ENCODE measurements around the gene TMCC2. TPM values are rescaled to one million over a fixed set of nuclear protein-coding genes. Genes with fewer than 3 reads are reported as not detected.
"Not testable (repeated sequence)": the region's sequence is repeated elsewhere in the genome, so short reads cannot be mapped to it uniquely, and the experiment has no call there.

The TMCC2 gene
- total RNA-seq, 4 donors from 2014 or later, result 0.96 to 4.9 (median 2.2) TPM

GRCh38 chr1:205294175-205294917 is 66.6 kb downstream of the TMCC2 start:
- DNase-seq (ENCODE audit: low spot score), result no peak
- peak; percentile 80 for ATAC-seq (ENCODE audit: low FRiP score)
- TF ChIP-seq CTCF (IDR thresholded peaks at IDR 0.05), result no peak

- ATAC-seq (ENCODE audit: low FRiP score) (no peak), DNase-seq (ENCODE audit: low spot score) (no peak)
- TF ChIP-seq CTCF (IDR thresholded peaks at IDR 0.05), result no peak
Measured at GRCh38 chr1:205294934-205295333, 67.2 kb downstream of the TMCC2 start.

GRCh38 chr1:205296154-205296553 is 68.4 kb downstream of the TMCC2 start:
- ATAC-seq (ENCODE audit: low FRiP score) (no peak), DNase-seq (ENCODE audit: low spot score) (no peak)
- no peak for TF ChIP-seq CTCF (IDR thresholded peaks at IDR 0.05)

GRCh38 chr1:205297546-205298177 is 69.9 kb downstream of the TMCC2 start:
- not testable (repeated sequence) for ATAC-seq (ENCODE audit: low FRiP score); DNase-seq (ENCODE audit: low spot score)

- TF ChIP-seq CTCF (IDR thresholded peaks at IDR 0.05), result no peak
- ATAC-seq (ENCODE audit: low FRiP score), result no peak
Measured at GRCh38 chr1:205298191-205298994, 70.6 kb downstream of the TMCC2 start.

GRCh38 chr1:205300149-205300548 is 72.4 kb downstream of the TMCC2 start:
- TF ChIP-seq CTCF (IDR thresholded peaks at IDR 0.05), result no peak
- no peak for DNase-seq (ENCODE audit: low spot score)
- ATAC-seq (ENCODE audit: low FRiP score), result no peak

More at GRCh38 chr1:205298191-205298994, 70.6 kb downstream of the TMCC2 start:
- no peak for DNase-seq (ENCODE audit: low spot score)

GRCh38 chr1:205301205-205301821 is 73.6 kb downstream of the TMCC2 start:
- DNase-seq (ENCODE audit: low spot score) (no peak), ATAC-seq (ENCODE audit: low FRiP score) (peak; percentile 77)
- TF ChIP-seq CTCF (IDR thresholded peaks at IDR 0.05), result no peak

Data from omental fat pad (tissue), 4 donors.